GF-D8 (cell line): ENCODE data around the gene SNX19.
"Not testable (repeated sequence)": the region's sequence is repeated elsewhere in the genome, so short reads cannot be mapped to it uniquely, and the experiment has no call there.

Source experiments
- DNase-seq: peaks from one replicate; lab custom pipeline; 2025; lab: John Stamatoyannopoulos, UW

SNX19 gene

DNA sequence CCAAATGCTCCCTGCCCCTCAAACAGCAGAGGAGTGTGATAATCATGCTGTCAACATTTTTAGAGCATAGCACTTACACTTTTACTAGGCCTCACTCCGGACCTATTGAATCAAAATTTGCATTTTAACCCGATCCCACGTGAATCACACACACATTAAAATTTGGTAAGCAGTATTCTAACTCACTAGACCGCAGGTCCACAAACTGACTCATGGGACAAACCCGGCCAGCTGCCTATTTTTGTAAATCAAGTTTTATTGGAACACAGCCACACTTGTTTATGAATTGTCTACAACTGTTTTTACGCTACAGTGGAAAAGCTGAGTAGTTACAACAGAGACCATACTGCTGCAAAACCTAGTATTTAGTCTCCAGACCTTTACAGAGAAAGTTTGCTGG is 43.3 kb downstream of the SNX19 start:
- no peak for DNase-seq

- no peak for DNase-seq
Measured at GRCh38 chr11:130872513-130872912, 43.8 kb downstream of the SNX19 start.

- DNase-seq = no peak
Measured at GRCh38 chr11:130872102-130872501, 44.2 kb downstream of the SNX19 start.

DNA sequence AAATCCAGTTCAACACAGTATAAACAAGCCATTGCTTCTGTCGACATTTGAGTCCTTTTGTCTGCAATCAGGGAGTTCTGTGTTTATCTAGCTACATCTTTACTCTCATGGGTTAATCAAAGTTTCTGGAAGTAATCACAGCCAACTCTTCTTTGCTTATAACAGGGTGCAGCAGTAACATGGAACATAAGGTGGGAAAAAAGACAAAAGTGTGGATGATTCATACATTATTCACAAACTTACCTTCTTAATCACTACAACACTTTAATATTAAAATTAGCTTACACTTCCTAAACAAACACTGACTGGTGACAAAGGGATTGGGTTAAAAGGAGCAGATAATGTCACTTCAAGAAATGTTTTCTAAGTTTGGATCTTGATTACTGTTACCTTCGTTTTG is 44.7 kb downstream of the SNX19 start:
- DNase-seq = no peak

DNA sequence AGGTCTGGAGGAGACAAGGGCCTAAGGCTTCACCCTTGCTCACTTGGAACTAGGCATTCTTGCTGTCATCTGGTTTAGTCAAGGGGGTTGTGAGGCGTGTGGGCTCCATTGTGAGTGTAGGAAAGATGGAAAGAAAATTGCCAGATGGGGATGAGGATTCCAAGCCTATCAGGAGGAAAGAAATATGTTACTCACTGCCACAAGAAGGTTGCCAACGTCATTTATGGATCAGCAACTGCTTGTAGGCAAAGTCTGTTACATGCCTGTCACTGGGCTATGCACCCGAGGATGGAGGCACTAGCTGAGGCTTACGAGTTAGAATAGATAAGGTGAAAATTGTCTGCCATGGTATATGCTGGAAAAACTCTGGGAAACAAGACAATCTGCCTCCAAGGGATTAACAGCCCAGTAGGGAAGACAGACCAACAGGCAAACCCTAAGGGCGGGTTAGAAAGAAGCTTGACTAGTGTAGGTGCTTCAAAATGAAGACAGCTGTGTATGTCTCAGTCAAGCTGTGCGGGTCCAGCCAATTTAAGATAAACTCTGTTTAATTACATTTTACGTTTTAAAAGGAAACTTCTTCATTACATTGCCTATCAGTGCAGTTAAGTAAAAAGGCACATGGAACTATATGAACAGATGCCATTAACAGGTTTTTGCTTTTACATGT is 47.4 kb downstream of the SNX19 start:
- DNase-seq = no peak

- DNase-seq = no peak
Measured at GRCh38 chr11:130868086-130868710, 48.1 kb downstream of the SNX19 start.

- DNase-seq = no peak
Measured at GRCh38 chr11:130866831-130867230, 49.4 kb downstream of the SNX19 start.

- no peak for DNase-seq
Measured at GRCh38 chr11:130865774-130866114, 50.5 kb downstream of the SNX19 start.

- DNase-seq = no peak
Measured at GRCh38 chr11:130865091-130865773, 51.0 kb downstream of the SNX19 start.

- DNase-seq = peak; percentile 65
Measured at GRCh38 chr11:130861902-130862860, 54.1 kb downstream of the SNX19 start.

GRCh38 chr11:130861283-130861682 is 55.0 kb downstream of the SNX19 start:
- no peak for DNase-seq

GRCh38 chr11:130859886-130860285 is 56.4 kb downstream of the SNX19 start:
- no peak for DNase-seq

DNA sequence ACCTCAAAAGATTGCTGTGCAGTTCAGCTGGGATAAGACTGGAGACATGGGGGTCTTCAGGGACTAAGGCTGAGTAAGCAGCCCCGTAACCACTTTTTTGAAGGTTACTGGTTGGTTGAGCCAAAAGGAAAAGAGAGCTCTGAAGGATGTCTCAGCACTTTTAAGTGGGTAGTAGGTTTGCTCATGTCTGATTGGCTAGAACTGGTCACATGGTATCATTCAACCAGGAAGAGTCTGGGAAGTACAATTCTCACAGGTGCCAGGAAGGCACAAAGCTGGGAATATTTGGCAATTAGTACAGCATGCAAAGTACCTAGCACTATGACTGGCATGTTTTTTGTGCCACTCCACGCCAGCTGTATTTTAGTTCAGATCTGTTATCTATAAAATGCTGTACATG is 58.1 kb downstream of the SNX19 start:
- DNase-seq = no peak

- not testable (repeated sequence) for DNase-seq
Measured at GRCh38 chr11:130855707-130856106, 60.6 kb downstream of the SNX19 start.

DNA sequence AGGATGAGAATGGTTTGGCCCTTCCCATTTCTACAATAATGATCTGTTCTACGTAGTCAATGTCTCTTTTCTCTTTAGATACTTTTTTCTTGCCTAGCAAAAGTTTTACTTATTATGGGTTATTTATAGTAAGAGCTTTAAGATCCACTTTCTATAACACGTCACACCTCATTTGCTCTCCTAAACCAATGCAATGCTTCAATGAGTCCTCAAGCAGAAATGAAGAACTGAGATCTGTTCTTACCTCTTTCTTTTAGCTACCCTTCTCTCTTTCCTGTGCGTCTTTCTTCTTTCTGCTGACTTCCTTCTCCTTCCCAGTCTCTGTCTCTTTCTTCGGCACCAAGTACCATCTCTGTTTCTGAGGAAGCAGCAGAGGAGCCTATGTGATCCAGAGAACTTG is 61.8 kb downstream of the SNX19 start:
- DNase-seq = no peak

DNA sequence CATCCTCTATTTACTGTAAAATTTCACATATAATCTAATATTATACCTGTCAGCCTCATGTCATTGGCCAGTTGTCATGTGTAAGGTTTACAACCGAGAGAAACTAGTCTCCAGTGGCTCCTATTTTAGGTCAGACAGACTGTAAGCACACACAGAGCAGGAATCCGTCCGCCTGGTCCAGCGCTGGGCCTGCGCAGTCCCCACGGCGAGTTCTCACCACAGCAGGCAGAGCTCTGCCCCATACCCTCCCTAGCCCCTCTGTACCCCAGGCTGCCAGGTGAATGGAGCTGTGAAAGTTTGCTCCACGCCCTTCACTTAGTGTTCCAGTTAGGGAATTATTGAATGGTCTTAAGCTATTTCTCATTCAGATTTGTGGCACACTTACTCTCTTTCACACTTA is 63.7 kb downstream of the SNX19 start:
- no peak for DNase-seq

DNA sequence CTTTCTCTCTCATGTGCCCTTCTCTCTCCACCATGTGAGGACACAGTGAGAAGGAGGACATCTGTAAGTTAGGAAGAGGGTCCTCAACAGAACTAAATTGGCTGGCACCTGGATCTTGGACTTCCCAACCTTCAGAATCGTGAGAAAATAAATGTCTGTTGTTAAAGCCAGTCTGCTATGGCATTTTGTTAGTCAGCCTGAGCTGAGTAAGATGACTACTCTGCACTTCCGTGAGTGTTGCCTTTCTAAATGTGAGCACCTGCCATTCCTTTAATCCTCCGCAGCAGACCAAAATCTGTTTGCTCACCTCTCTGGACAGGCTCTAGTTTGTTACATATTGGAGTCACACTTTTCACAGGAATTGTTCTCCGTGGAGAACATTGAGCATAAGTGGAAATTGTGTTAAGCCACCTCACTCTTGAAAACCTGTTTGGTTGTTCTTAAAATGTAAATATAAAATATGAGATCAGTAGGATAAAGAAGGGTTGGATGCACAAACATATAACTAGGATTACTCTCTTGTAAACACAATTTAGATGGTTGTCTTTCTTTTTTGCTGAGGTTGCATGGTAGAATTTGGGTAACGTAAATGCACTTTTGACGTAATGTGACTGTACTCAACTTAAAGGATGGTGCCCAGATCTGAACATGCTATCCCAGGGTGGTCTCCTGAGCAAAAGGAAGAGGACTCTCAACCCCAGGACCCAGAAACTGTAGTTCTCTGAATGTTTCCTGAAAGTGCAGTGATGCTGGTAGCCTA is 65.9 kb downstream of the SNX19 start:
- no peak for DNase-seq

- no peak for DNase-seq
Measured at GRCh38 chr11:130849215-130849568, 67.1 kb downstream of the SNX19 start.

GRCh38 chr11:130848361-130849214 is 67.7 kb downstream of the SNX19 start:
- DNase-seq = no peak

- no peak for DNase-seq
Measured at GRCh38 chr11:130847517-130847916, 68.8 kb downstream of the SNX19 start.

DNA sequence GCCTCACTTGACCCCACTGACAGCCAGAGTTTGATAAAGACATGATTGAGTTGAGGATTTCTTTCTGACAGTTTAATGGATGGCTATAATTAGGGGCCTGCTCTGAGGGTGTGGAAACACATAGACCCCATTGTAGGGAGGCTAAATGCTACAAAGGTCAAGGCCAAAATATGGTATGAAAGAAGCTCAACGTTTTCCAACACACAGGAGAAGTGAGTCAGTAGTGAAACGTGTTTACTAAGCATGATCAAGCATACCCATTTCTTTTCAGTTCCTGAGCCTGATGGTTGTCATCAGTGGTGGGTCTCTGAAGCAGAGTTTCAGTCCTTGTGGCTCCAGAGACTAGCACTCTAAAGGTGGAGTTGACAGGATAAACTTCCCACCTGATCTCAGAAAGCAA is 69.7 kb downstream of the SNX19 start:
- DNase-seq = no peak
